ENCODE measurements around the gene PRKCE.

GRCh38 chr2:45839508-45840251 is 188.2 kb downstream of the PRKCE start:
- TF ChIP-seq CTCF (IDR thresholded peaks at IDR 0.05) (no peak), POLR2A (IDR thresholded peaks at IDR 0.05) (no peak)
